ENCODE data around the gene CTDSP2. TPM values are rescaled to one million over a fixed set of nuclear protein-coding genes. Genes with fewer than 3 reads are reported as not detected.

Gene CTDSP2
- total and polyA plus RNA-seq, 2 of the 8 experiments (the other 6 are each of a cell fraction or from before 2014, with no cell fraction given): 71.3 to 91.7 TPM

DNA sequence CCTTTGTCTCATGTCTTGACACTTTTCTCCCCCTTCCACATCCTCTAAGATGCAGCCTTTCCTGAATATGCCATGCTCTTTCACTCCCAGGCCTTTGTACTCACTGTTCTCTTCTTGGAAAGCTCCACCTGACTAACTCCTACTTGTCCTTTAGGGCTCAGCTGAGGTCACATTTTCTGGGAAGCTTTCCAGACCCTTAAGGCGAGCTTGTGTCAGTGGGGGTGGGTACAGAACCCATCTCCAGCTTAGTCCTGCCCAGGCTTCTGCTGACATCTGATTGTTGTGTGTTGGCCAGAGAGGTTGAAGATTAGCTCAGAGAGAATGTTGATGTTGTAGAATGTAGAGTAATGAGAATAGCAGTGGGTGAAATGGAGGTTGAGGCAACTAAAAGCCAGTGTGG lies 66.8 kb downstream of the CTDSP2 start:
- Histone ChIP-seq H3K79me2 (ENCODE audit: control insufficient read depth in 1 of 2, insufficient read depth in 2 of 2, low read length in 2 of 2) (peaks cover 0 to 16% of the 10 kb centered on the region in 2 experiments; a peak in 2 of 4 replicates), H3K18ac (ENCODE audit: extremely low read depth, low read length) (no peak overlapping the region), H4K8ac (ENCODE audit: extremely low read depth, insufficient read depth, low read length) (no peak overlapping the region), H3K4me2 (ENCODE audit: insufficient read depth in 1 of 2, low read depth in 2 of 2, low read length in 2 of 2) (no peak overlapping the region), H3K56ac (replicated peaks; ENCODE audit: insufficient read length, low read depth, low read length) (no peak overlapping the region), H2BK15ac (ENCODE audit: low read length) (no peak overlapping the region), H3K79me1 (ENCODE audit: low read depth, low read length) (no peaks in the 10 kb centered on the region), H3K9ac (replicated peaks in 1 of 4; ENCODE audit: extremely low read depth in 1 of 4, low read depth in 3 of 4, low read length in 3 of 4) (no peak overlapping the region), H3K23ac (ENCODE audit: insufficient read length) (no peak overlapping the region), H3K4me3 (ENCODE audit: extremely low read depth in 1 of 4, insufficient read depth in 2 of 4, low read depth in 3 of 4, low read length in 4 of 4) (no peak overlapping the region), H3K23me2 (ENCODE audit: low read depth, low read length) (peaks cover 2% of the 10 kb centered on the region; the same call in 1 of the 2 replicates), H2BK20ac (ENCODE audit: low read length) (no peak overlapping the region), H2BK120ac (replicated peaks; ENCODE audit: low read depth, low read length) (no peak overlapping the region), H2BK5ac (ENCODE audit: low read depth, low read length) (no peak overlapping the region), H4K91ac (replicated peaks; ENCODE audit: insufficient read length, low read length) (no peak overlapping the region), H3K14ac (ENCODE audit: insufficient read length) (no peak overlapping the region), H3K4ac (replicated peaks; ENCODE audit: insufficient read length, low read depth, low read length) (no peak overlapping the region), H3K9me3 (ENCODE audit: insufficient read depth in 2 of 2, low read depth in 1 of 2, low read length in 1 of 2) (no peaks in the 10 kb centered on the region), H3K27me3 (replicated peaks in 1 of 4; ENCODE audit: control insufficient read depth in 3 of 4, extremely low read depth in 1 of 4, insufficient read depth in 3 of 4, low read length in 3 of 4) (no peaks in the 10 kb centered on the region), H2AFZ (ENCODE audit: low read length) (no peak overlapping the region), H2AK5ac (ENCODE audit: low read depth, low read length) (no peak overlapping the region), H4K20me1 (replicated peaks in 1 of 2; ENCODE audit: control insufficient read depth in 1 of 2, insufficient read depth in 2 of 2, low read length in 2 of 2) (no peaks in the 10 kb centered on the region), H3K4me1 (replicated peaks in 1 of 4; ENCODE audit: control insufficient read depth in 3 of 4, insufficient read depth in 4 of 4, low read length in 3 of 4) (no peaks in the 10 kb centered on the region), H3K36me3 (ENCODE audit: control insufficient read depth in 2 of 4, insufficient read depth in 4 of 4, low read length in 3 of 4) (peaks cover 0 to 3% (median 0%) of the 10 kb centered on the region in 4 experiments; a peak in 2 of 8 replicates), H4K5ac (ENCODE audit: insufficient read length, low read depth, low read length) (no peak overlapping the region), H3K27ac (ENCODE audit: low read depth, low read length) (no peak overlapping the region), H2BK12ac (ENCODE audit: low read depth, low read length) (no peak overlapping the region)
- FAIRE-seq: no peak
- DNase-seq (ENCODE audit: low read depth in 1 of 2, low spot score in 2 of 2): no peak
- 81% methylated on average over 1 of the region's 1 CpG; no CpG with 5 or more reads in 1 of the 2 experiments for WGBS, 2 experiments (ENCODE audit: extremely low coverage in 1 of 2, insufficient coverage in 1 of 2, insufficient read length in 1 of 2, insufficient replicate concordance in 2 of 2, low coverage in 1 of 2, low lambda C conversion rate in 2 of 2, missing lambda C conversion rate in 1 of 2)
- ChIA-PET POLR2A (ENCODE audit: partially characterized antibody) (interaction anchor here (1.0 to 1.6 kb wide), 5 partner anchors 8 to 28 kb away, joined by 3 to 6 read pairs (median 4); partner anchors contain the start of genes CDK4, CYP27B1, EEF1AKMT3 and METTL1), CTCF (ENCODE audit: partially characterized antibody) (interaction anchor here (1.1 to 4.7 kb wide), 6 partner anchors 9 to 53 kb away, joined by 3 to 28 read pairs (median 12); partner anchors contain the start of gene CYP27B1)
- no peak for TF ChIP-seq CHD1 (IDR thresholded peaks at IDR 0.05; ENCODE audit: low read depth, low read length)
- no peak for TF ChIP-seq EZH2 (IDR thresholded peaks at IDR 0.05; ENCODE audit: low read depth, low read length, severe bottlenecking)
- no peak for TF ChIP-seq JUND (IDR thresholded peaks at IDR 0.05; ENCODE audit: low read length)
- TF ChIP-seq SIRT6 (IDR thresholded peaks at IDR 0.05; ENCODE audit: low read length): no peak
- no peak for TF ChIP-seq CTBP2 (IDR thresholded peaks at IDR 0.05; ENCODE audit: borderline replicate concordance, insufficient read depth, insufficient read length, low read length)

Data from H1 (cell line).